HG03354 (cell line): Measurements from ENCODE around the gene GAL3ST1.
A peak's percentile ranks its signal among the peaks of the same experiment; 100 is the strongest.
"Not testable (repeated sequence)": the region's sequence is repeated elsewhere in the genome, so short reads cannot be mapped to it uniquely, and the experiment has no call there.

Experiments
- ATAC-seq: cut with Tn5 transposase; IDR thresholded peaks from one replicate; pipeline ENCODE4 v1.9.1; 2021; ENCODE audit warnings: mild to moderate bottlenecking; ENCODE audit not compliant: unreplicated experiment, poor library complexity, severe bottlenecking

Gene GAL3ST1

GRCh38 chr22:30574095-30574981 is at the start of gene GAL3ST1:
GAL3ST1 (minus strand) TSS chr22:30574665; CDS start chr22:30557392, 17,273 bp downstream.
- ATAC-seq = no peak

- ATAC-seq = not testable (repeated sequence)
Measured at GRCh38 chr22:30619909-30620308, 45.4 kb upstream of the GAL3ST1 start.

- ATAC-seq = no peak
Measured at GRCh38 chr22:30617819-30618218, 43.4 kb upstream of the GAL3ST1 start.

- ATAC-seq = no peak
Measured at GRCh38 chr22:30615543-30615954, 41.1 kb upstream of the GAL3ST1 start.

- no peak for ATAC-seq
Measured at GRCh38 chr22:30614879-30615278, 40.4 kb upstream of the GAL3ST1 start.

GRCh38 chr22:30614268-30614667 is 39.8 kb upstream of the GAL3ST1 start:
- no peak for ATAC-seq

GRCh38 chr22:30612789-30613188 is 38.3 kb upstream of the GAL3ST1 start:
- ATAC-seq = no peak

GRCh38 chr22:30611197-30611596 is 36.7 kb upstream of the GAL3ST1 start:
- no peak for ATAC-seq

GRCh38 chr22:30610299-30610698 is 35.8 kb upstream of the GAL3ST1 start:
- no peak for ATAC-seq

GRCh38 chr22:30609260-30610185 is 35.1 kb upstream of the GAL3ST1 start:
- ATAC-seq = no peak

GRCh38 chr22:30607939-30608338 is 33.5 kb upstream of the GAL3ST1 start:
- ATAC-seq = no peak

GRCh38 chr22:30607300-30607930 is 33.0 kb upstream of the GAL3ST1 start:
- ATAC-seq = no peak

- peak; percentile 62 for ATAC-seq
Measured at GRCh38 chr22:30606455-30607299, 32.2 kb upstream of the GAL3ST1 start, which contains the start of gene TCN2. TCN2 (plus strand) TSS chr22:30607174; CDS start chr22:30607332, 158 bp downstream.

- no peak for ATAC-seq
Measured at GRCh38 chr22:30605449-30606110, 31.1 kb upstream of the GAL3ST1 start.

- no peak for ATAC-seq
Measured at GRCh38 chr22:30604723-30605122, 30.3 kb upstream of the GAL3ST1 start.

GRCh38 chr22:30603801-30604200 is 29.3 kb upstream of the GAL3ST1 start:
- no peak for ATAC-seq

GRCh38 chr22:30602049-30602448 is 27.6 kb upstream of the GAL3ST1 start:
- ATAC-seq = no peak

GRCh38 chr22:30601464-30601863 is 27.0 kb upstream of the GAL3ST1 start:
- no peak for ATAC-seq

GRCh38 chr22:30600921-30601320 is 26.5 kb upstream of the GAL3ST1 start:
- no peak for ATAC-seq
